HL-60 (cell line): Measurements from ENCODE around the gene AGBL4.
"Not testable (repeated sequence)": the region's sequence is repeated elsewhere in the genome, so short reads cannot be mapped to it uniquely, and the experiment has no call there.

Experiments used
- DNase-seq, 2 experiments: peaks; one replicate each; pipeline ENCODE4 v3.0.0-alpha.2; 2010 to 2020; ENCODE audit warnings: low read depth in 1 of 2, low spot score in 1 of 2
- H3K27ac ChIP-seq: fragments of 250-450 bp; sonication (Bioruptor Pico); replicated peaks from 2 replicates; pipeline ENCODE4 v1.5.1; 2020; ENCODE audit warnings: mild to moderate bottlenecking, moderate library complexity
- H3K27me3 ChIP-seq: fragments of 250-450 bp; sonication (Bioruptor Pico); 2 replicates; pipeline ENCODE4 v1.5.1; 2021; ENCODE audit warnings: mild to moderate bottlenecking, moderate library complexity; ENCODE audit not compliant: insufficient read depth, poor library complexity, severe bottlenecking
- H3K4me3 ChIP-seq: replicated peaks from 2 replicates; pipeline ENCODE4 v1.5.1; 2011; ENCODE audit warnings: mild to moderate bottlenecking, control low read depth, low read length; ENCODE audit not compliant: insufficient read depth
- CTCF ChIP-seq: IDR thresholded peaks from one replicate; pipeline ENCODE4 v1.5.1; 2011; ENCODE audit warnings: low read length, control low read depth, inconsistent platforms; ENCODE audit not compliant: insufficient read depth
- GABPA ChIP-seq: IDR thresholded peaks from 2 replicates; pipeline ENCODE4 v1.6.1; 2012; ENCODE audit warnings: low read depth
- POLR2AphosphoS5 ChIP-seq: IDR thresholded peaks from 2 replicates; pipeline ENCODE4 v1.6.1; 2012; ENCODE audit warnings: low read depth
- REST ChIP-seq: IDR thresholded peaks from 2 replicates; pipeline ENCODE4 v1.6.1; 2012; ENCODE audit warnings: low read depth; ENCODE audit not compliant: insufficient replicate concordance
- SPI1 ChIP-seq: IDR thresholded peaks from 2 replicates; pipeline ENCODE4 v1.6.1; 2012; ENCODE audit warnings: low read depth, mild to moderate bottlenecking, borderline replicate concordance

AGBL4 gene

GRCh38 chr1:49817681-49818080 lies 206.1 kb downstream of the AGBL4 start:
- H3K27ac ChIP-seq: no peak overlapping the region
- DNase-seq: no peak
- TF ChIP-seq CTCF (no peak), POLR2AphosphoS5 (no peak), REST (no peak), GABPA (no peak), SPI1 (no peak)
- H3K27me3 ChIP-seq: no peaks in the 10 kb centered on the region
- no peak overlapping the region for H3K4me3 ChIP-seq

GRCh38 chr1:49787013-49787412 lies 236.7 kb downstream of the AGBL4 start:
- not testable (repeated sequence) for H3K27me3 ChIP-seq, DNase-seq, H3K4me3 ChIP-seq, H3K27ac ChIP-seq

- no peak for DNase-seq
- no peak overlapping the region for H3K27ac ChIP-seq
- H3K4me3 ChIP-seq: no peak overlapping the region
- no peaks in the 10 kb centered on the region for H3K27me3 ChIP-seq
- TF ChIP-seq SPI1 (no peak), GABPA (no peak), CTCF (no peak), REST (no peak), POLR2AphosphoS5 (no peak)
Observed at GRCh38 chr1:49765034-49765433, 258.7 kb downstream of the AGBL4 start.

- H3K4me3 ChIP-seq, DNase-seq, H3K27ac ChIP-seq, H3K27me3 ChIP-seq: not testable (repeated sequence)
Observed at GRCh38 chr1:49738118-49738517, 285.6 kb downstream of the AGBL4 start.

- no peak for DNase-seq
- H3K27ac ChIP-seq: no peak overlapping the region
- no peaks in the 10 kb centered on the region for H3K27me3 ChIP-seq
- H3K4me3 ChIP-seq: no peak overlapping the region
- no peak for TF ChIP-seq REST
- TF ChIP-seq POLR2AphosphoS5: no peak
- no peak for TF ChIP-seq GABPA
- no peak for TF ChIP-seq CTCF
- TF ChIP-seq SPI1: no peak
Observed at GRCh38 chr1:49728377-49728776, 295.4 kb downstream of the AGBL4 start.
